HG03457 (cell line): ENCODE measurements around the gene MMP12.

Source experiments
- ATAC-seq: cut with Tn5 transposase; IDR thresholded peaks from one replicate; pipeline ENCODE4 v1.9.1; 2021; ENCODE audit warnings: moderate number of reproducible peaks; ENCODE audit not compliant: unreplicated experiment

The MMP12 gene

GRCh38 chr11:102850973-102851745 is 23.6 kb downstream of the MMP12 start:
- no peak for ATAC-seq

- no peak for ATAC-seq
Measured at GRCh38 chr11:102849311-102849710, 25.5 kb downstream of the MMP12 start.

- ATAC-seq: no peak
Measured at GRCh38 chr11:102846292-102846691, 28.5 kb downstream of the MMP12 start.

DNA sequence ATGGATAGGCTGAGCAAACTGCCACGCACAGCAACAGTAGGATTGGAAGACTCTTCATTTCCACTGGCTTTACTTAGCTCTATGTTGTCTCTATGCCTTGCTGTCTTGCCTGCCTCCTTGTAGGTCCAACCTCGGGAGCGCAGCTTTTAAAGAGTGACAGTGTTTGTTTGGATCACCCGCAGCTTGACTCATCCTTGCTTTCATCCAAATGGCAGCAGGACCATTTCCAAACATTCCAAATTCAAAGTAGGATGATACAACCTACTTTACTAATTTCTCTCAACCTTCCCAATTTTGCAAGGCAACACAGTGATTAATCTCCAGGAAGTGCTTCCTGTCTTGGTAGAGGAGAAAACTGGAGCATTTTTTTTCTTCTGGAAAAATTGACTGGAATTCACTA is 31.3 kb downstream of the MMP12 start, which contains the start of gene MMP3:
Gene MMP3 (minus strand): TSS at position 121 of the 400 bp plus-strand sequence. CDS start 63 bp downstream, at position 58.
- no peak for ATAC-seq

GRCh38 chr11:102842930-102843329 is 31.9 kb downstream of the MMP12 start:
- no peak for ATAC-seq

DNA sequence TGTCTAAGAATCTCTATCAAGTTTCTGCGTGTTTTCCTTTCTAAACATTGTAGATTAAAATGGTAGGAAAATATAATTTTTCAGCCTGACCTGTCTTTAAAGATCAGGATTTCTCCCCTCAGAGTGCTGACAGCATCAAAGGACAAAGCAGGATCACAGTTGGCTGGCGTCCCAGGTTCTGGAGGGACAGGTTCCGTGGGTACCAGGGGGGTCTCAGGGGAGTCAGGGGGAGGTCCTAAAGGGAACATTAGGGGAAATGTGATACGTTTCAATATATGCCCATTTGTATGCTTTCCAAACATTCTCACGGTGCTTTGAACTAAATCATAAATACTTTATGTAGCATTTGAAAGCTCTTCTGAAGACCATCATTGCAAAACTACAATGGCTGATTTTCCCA is 34.8 kb downstream of the MMP12 start:
- no peak for ATAC-seq

- ATAC-seq: no peak
Measured at GRCh38 chr11:102837646-102838045, 37.1 kb downstream of the MMP12 start.

DNA sequence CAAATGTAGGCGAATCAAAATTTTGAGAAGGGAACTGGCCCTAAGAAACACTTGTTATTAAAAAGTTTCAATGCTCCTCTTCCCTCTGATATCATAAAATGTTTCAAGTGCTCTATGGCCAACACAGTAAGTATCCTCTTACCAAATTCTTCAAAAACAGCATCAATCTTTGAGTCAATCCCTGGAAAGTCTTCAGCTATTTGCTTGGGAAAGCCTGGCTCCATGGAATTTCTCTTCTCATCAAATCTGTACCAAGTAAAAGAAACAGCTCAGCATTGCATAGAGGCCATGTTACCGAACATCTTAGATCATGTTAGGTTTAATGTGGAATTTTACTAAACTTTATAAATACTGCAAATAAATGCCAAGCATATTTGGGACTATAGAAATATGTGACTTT is 37.6 kb downstream of the MMP12 start:
- ATAC-seq: no peak

- no peak for ATAC-seq
Measured at GRCh38 chr11:102836290-102836875, 38.4 kb downstream of the MMP12 start.

DNA sequence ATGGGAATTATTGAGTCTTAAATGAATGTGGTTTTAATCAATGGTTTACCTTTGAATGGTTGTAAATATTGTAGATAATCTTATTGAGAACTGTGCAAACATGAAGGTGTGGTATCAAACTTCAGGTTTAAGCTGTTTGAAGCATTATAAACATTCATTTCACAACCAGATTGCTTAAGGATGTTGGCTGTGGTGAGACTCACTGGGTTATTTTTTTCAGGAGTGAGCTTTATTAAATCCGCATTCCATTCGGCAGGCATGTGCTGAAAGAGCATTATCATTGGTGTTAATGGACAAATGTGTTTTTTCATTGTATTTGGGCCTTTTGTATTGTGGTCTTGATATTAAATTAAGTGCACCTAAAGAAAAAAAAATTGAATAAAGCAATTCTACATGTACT is 41.1 kb downstream of the MMP12 start:
- ATAC-seq: no peak

DNA sequence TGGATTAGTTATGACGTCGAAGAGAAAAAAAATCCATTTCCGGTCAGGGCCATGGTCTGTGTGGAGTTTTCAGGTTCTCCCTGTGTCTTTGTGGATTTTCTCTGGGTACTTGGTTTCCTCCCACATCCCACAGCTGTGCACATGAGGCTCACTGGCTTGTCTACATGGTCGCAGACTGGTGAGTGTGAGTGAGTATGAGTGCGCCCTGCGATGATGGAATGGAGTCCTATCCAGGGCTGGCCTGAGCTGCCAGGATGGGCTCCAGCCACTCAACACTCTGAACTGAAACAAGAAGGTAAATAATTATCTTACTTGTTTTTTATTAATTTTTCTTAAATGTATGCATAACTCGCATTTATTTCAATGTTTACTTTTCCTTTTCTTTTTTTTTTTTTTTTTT is 42.2 kb downstream of the MMP12 start:
- ATAC-seq: no peak

DNA sequence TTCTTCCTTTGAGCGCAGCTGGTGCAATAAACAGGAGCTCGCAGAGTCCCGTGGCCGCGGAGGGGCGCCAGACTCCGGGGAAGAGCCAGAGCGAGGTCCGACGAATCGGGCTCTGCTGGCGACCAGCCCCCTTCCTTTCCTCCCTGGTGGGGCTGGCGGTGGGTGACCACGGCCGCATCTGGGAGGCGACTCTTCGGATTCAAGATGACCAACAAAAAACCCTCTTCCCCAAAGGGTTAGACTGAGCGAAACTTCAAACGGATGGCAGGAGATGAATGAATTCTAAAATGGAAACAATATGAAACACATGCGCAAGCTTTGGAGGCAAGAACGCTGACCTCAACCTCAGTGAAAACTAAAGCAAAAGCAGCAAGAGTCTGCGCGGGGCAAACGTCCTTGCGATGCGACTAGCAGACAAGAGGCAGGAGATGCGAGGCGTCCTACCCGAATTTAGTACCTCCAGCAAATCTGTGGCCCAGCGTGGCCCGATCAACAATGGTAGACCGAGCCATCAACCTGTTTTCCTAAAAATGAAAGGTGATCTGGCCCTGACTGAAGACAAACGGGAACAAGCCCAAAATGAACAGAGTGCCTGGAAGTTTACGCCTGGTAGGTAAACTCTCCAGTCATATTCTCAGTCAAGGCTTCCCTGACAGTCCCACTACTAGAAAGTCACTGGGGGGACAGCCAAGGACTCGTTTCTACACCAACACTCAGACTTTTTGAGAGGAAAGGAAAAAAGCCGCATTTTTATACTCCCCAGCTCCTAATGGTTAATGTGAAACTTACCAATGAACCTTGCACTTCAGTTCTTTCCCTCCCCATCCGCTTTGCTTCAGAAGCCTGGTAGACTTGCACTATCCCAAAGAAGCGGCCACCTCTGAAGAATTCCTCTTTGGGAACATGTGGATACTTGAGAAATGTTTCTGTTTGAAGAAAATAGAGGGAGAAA is 43.0 kb downstream of the MMP12 start:
- ATAC-seq: no peak

- no peak for ATAC-seq
Measured at GRCh38 chr11:102831128-102831488, 43.7 kb downstream of the MMP12 start.

DNA sequence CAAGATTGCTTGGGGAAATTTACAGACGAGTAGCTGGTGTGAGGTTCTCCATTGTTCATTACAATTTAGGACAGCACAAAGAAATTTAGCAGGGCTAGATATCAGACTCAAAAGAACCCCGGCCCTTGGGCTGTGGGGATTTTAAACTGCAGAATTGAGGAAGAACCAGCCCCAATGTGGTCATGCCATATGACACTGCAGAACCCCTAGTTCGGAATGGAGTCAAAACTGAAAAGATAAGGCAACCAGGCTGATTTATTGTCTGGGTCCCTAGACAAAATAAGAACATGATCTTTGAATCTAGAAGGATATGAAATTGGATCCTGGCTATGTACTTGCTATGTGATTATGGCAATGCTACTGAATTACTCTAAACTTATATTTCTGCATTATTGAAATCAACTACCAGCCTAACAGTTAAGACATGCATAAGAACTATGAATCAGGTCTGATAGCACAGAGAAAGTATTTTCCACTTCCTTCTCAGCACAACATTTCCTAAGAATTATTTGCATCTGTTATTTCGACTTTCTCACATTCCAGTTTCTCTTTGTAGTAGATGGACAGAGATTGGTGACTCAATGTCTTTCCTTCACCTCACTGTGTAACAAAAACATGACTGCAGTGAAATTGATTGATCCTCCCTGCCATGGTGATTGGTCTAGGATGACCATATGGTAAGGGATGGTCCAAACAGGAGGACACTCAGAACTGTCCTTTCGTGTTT is 44.6 kb downstream of the MMP12 start:
- no peak for ATAC-seq

DNA sequence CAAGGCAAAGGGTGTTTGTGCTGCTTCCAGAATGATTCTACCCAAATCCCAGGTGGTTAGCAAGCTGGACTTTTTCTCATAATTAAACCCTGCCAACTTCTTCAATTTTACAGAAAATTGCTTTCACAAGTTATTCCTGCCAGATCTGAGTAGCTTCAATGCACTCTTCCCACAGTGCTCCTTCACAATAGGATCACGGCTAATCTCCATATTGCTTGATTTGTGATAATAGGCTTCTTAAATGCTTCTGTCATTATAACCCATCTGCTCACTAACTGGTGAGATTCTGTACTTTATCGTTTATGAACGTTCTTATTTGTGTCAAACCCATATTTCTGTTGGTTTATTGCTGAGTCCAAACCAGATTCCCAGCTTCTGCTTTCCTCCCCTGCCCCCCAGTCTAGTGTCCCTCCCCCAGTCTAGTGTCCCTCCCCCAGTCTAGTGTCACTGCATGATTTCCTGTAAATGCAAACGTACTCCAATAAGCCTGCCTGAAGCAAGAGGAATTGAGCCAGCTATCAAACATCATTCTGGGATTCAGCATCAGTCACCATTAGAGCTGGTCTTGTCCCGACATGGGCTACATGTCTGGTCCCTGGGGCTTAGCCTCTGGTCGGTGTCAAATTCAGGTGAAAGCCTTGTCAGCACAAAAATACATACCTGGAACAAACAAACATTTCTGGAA is 45.3 kb downstream of the MMP12 start:
- ATAC-seq: no peak

DNA sequence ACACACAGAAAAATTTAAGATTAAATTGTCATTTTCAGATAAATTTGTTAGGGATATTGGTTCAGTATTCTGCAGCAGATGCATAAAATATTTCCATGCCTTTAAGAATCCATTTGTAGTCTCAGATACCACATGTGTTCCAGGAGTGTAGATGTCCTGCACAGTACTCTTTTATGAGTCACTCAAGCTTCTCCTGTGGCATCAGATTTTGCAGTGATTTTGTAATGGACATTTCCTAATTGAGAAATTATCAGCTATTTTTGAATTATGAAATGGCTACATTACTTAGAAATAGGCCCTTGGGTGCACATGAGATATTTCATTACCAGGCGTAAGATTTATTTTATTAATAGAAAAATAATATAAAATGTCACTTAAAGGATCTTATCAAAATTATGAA is 50.2 kb downstream of the MMP12 start:
- ATAC-seq: no peak

DNA sequence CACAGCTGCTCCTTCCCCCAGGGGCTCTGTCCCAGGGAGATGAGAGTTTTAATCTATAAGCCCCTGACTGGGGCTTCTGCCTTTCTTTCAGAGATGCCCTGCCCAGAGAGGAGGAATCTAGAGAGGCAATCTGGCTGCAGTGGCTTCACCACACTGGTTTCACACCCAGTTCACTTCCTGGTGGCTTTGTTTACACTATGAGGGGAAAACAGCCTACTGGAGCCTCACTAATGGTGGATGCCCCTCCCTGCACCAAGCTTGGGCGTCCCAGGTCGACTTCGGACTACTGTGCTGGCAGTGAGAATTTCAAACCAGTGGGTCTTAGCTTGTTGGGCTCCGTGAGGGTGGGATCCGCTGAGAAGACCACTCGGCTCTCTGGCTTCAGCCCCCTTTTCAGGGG is 55.3 kb downstream of the MMP12 start:
- no peak for ATAC-seq

GRCh38 chr11:102813484-102813883 is 61.3 kb downstream of the MMP12 start:
- no peak for ATAC-seq
